ENCODE measurements around the gene C2orf76.

GRCh38 chr2:119402645-119403560, 36.3 kb upstream of the C2orf76 start:
- TF ChIP-seq EZH2 (IDR thresholded peaks at IDR 0.05) (no peak), POLR2AphosphoS5 (IDR thresholded peaks at IDR 0.05; ENCODE audit: borderline replicate concordance, low read depth, low read length) (no peak)
